ENCODE results near the gene RBMS2. TPM values are rescaled to one million over a fixed set of nuclear protein-coding genes. Genes with fewer than 3 reads are reported as not detected.
A peak's percentile ranks its signal among the peaks of the same experiment; 100 is the strongest.

Gene RBMS2
- total and polyA plus RNA-seq, 9 of the 15 experiments (the other 6 are each of a cell fraction or from before 2014, with no cell fraction given), result 0.08 to 10.5 (median 0.31) TPM

GRCh38 chr12:56635806-56636674, 114.4 kb downstream of the RBMS2 start (continued):
- no peak for TF ChIP-seq STAT5B (CRISPR knock-in tag; IDR thresholded peaks at IDR 0.05)
- no peak for TF ChIP-seq E2F5 (CRISPR knock-in tag; IDR thresholded peaks at IDR 0.05)
- peak; percentile 58; the same call in 1 of the 2 replicates for TF ChIP-seq DPF2 (IDR thresholded peaks at IDR 0.05)
- no peak; the same call in 1 of the 2 replicates for TF ChIP-seq BRD4 (IDR thresholded peaks at IDR 0.05)
- TF ChIP-seq MBD1 (CRISPR knock-in tag; IDR thresholded peaks at IDR 0.05), result no peak
- no peak for TF ChIP-seq ZNF57 (CRISPR knock-in tag; IDR thresholded peaks at IDR 0.05)
- no peak for TF ChIP-seq MITF (IDR thresholded peaks at IDR 0.05)
- TF ChIP-seq TAF9B (IDR thresholded peaks at IDR 0.05; ENCODE audit: partially characterized antibody), result peak; percentile 46
- no peak for TF ChIP-seq ZNF184 (CRISPR knock-in tag; IDR thresholded peaks at IDR 0.05)
- no peak for TF ChIP-seq ETV6 (IDR thresholded peaks at IDR 0.05; ENCODE audit: borderline replicate concordance in 1 of 2, low read depth in 2 of 2, low read length in 1 of 2)
- no peak for TF ChIP-seq ETV6 (CRISPR knock-in tag; IDR thresholded peaks at IDR 0.05; ENCODE audit: borderline replicate concordance)
- TF ChIP-seq IRF1 (CRISPR knock-in tag; IDR thresholded peaks at IDR 0.05; ENCODE audit: borderline replicate concordance), result no peak
- no peak for TF ChIP-seq ZNF561 (CRISPR knock-in tag; conservative IDR thresholded peaks at IDR 0.05)
- TF ChIP-seq KAT7 (CRISPR knock-in tag; IDR thresholded peaks at IDR 0.05; ENCODE audit: borderline replicate concordance), result no peak
- TF ChIP-seq CBX5 (IDR thresholded peaks at IDR 0.05; ENCODE audit: borderline replicate concordance, low read depth), result no peak
- no peak for TF ChIP-seq ZNF277 (CRISPR knock-in tag; IDR thresholded peaks at IDR 0.05; ENCODE audit: borderline replicate concordance)
- TF ChIP-seq ZNF518B (CRISPR knock-in tag; IDR thresholded peaks at IDR 0.05), result no peak

Measured in K562 (cell line).